T-helper 2 cell treated with Interferon-gamma antibody and Interleukin-4, amounts not matched to agents 100 ng/mL and 5 ng/mL, for 36 hours (primary cell): Measurements from ENCODE around the gene KLHL17. TPM values are rescaled to one million over a fixed set of nuclear protein-coding genes. Genes with fewer than 3 reads are reported as not detected.
"Not testable (repeated sequence)": the region's sequence is repeated elsewhere in the genome, so short reads cannot be mapped to it uniquely, and the experiment has no call there.

Source experiments
- intact Hi-C: fragments of 100-400 bp; cut with micrococcal nuclease; formaldehyde crosslinking; loops from one replicate; pipeline ENCODE4 v1.15.1; 2023
- total RNA-seq: library from RNA; stranded (reverse); gene quantifications from 2 replicates; pipeline ENCODE4 v1.2.3, GENCODE V29; 2022

KLHL17 gene
- total RNA-seq, 1 donor from 2014 or later = 26.3 TPM

DNA sequence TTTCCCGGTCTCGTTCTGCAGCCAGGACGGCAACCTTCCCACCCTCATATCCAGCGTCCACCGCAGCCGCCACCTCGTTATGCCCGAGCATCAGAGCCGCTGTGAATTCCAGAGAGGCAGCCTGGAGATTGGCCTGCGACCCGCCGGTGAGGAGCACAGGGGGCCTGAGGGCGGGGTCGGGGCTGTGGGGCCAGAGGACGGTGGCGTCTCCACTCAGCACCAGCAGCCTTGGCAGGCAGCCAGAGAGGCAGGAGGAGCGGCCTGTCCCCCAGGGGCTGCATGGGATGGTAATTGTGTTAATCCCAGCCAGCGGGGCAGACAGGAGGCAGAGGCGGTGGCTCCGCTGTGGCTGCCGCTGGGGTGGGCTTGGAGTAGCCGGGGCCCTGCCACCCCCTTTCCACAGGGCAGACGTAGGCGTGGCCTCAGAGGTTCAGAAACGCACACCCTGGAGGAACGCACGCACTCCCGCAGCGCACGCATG lies 24.6 kb upstream of the KLHL17 start:
- intact Hi-C loops = no loop called here

DNA sequence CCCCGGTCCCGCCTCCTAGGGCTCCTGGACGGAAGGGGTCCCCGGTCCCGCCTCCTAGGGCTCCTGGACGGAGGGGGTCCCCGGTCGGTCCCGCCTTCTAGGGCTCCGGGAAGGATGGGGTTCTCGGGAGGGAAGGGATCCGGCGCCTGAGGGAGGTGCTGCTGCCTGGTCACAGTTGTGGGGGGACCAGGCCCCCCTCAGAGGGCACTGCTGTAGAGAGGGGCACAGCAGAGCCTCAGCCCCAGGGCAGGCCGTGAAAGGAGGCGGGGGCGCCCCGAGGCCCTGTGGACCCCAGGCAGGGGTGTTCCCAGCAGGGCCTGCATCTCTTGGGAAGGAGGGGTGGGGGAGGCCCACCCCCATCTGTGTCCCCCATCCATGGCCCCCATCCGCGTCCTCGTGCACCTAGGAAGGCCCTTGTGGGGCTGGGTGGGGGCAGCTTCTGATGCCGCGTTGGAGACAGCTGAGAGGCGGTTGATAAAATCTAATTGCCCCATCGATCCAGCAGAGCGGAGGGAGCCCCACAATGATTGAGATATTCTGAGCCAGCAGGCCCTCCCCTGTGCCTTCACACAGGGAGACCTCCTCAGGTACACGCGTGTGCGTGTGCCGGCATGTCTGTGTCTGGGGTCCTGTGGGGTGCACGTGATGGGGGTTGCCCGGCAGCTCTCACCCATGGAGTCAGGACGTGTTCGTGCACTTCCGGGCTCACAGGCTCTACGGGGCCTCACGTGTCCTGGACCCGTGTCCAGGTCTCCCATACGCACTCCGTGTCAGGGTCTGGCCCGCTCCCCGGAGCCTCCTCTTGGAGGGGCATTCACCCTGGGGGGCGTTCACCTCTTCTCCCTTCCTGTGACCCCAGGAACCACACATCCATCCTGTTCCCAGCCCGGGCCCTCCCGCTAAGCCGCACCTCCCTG lies 23.8 kb upstream of the KLHL17 start:
- intact Hi-C loops = no loop called here

GRCh38 chr1:937521-937920 lies 22.9 kb upstream of the KLHL17 start:
- intact Hi-C loops = no loop called here

GRCh38 chr1:938088-938683 lies 22.2 kb upstream of the KLHL17 start:
- intact Hi-C loops = no loop called here

GRCh38 chr1:938711-939489 lies 21.5 kb upstream of the KLHL17 start:
- intact Hi-C loops = no loop called here

DNA sequence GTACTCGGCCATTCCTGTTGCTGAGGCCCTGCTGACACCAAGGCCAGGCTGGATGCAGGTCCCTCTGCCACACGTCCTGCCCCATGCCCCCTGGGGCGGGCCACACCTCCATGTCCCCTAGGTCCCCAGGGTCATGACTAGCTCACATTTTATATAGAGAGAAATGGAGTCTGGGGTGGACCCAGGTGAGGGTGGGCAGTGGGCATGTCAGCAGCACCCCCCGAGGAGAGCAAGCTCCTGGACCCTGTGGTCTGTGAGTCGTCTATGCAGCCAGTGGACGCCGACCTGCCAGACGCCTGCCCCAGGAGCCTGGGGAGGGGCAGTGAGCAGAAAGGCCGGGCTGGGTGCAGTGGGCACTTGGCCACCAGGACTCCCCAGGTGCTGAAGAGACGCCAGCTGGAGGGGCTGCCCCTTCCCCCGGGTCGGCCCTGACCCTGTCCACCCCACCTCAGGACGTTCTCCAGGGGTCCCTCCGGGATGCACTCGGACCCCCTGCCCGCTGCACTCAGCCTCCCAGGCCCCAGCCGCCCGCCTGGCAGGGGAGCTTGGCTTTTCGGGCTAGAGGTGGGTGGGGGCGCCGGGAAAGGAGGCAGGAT lies 20.8 kb upstream of the KLHL17 start:
- intact Hi-C loops = no loop called here

- intact Hi-C loops = no loop called here
These were observed 20.0 kb upstream of the KLHL17 start for GRCh38 chr1:940107-941014.

- intact Hi-C loops = no loop called here
These were observed 19.3 kb upstream of the KLHL17 start for GRCh38 chr1:941015-941587.

DNA sequence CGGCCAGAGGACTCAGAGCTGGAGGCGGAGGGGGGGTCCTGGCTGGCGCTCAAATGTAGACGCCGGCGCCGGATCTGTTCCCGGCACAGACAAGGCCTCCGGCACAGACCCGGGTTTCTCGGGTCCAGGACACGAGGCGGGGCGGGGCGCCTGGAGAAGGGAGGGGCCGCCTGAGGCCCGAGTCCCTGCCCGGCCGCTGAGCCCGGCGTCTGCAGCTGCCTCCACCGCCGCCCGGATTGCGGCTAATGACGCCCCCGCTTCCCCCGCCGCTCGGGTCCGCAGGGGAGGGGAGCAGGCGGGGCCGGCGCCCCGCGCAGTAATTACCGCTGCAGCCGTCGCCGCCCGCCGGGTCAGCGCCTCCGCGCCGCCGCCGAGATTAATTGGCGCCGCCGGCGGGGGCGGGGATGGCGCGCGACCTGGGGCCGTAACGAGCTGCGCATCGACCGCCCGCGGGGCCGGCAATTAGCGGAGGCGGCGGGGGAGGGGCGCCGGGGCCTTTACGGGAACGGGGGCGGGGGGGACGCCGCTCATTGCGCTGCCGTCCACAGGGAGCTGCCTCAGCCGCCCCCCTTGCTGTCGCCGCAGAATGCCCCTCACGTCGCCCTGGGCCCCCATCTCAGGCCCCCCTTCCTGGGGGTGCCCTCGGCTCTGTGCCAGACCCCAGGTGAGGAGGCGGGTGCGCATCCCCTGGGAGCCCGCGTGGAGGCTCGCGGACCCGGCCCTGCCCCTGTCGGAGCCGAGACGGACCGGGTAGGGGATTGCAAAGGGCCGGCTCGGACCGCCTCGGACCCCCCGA lies 18.6 kb upstream of the KLHL17 start:
- intact Hi-C loops = no loop called here

DNA sequence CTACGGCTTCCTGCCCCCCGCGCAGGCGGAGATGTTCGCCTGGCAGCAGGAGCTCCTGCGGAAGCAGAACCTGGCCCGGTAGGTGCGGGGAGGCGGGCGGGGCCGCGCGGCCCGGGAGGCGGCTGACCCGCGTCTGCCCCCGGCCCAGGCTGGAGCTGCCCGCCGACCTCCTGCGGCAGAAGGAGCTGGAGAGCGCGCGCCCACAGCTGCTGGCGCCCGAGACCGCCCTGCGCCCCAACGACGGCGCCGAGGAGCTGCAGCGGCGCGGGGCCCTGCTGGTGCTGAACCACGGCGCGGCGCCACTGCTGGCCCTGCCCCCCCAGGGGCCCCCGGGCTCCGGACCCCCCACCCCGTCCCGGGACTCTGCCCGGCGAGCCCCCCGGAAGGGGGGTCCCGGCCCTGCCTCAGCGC lies 18.0 kb upstream of the KLHL17 start:
- intact Hi-C loops = no loop called here

GRCh38 chr1:942864-943533 lies 17.4 kb upstream of the KLHL17 start:
- intact Hi-C loops = no loop called here

GRCh38 chr1:943545-944340 lies 16.6 kb upstream of the KLHL17 start:
- intact Hi-C loops = no loop called here

DNA sequence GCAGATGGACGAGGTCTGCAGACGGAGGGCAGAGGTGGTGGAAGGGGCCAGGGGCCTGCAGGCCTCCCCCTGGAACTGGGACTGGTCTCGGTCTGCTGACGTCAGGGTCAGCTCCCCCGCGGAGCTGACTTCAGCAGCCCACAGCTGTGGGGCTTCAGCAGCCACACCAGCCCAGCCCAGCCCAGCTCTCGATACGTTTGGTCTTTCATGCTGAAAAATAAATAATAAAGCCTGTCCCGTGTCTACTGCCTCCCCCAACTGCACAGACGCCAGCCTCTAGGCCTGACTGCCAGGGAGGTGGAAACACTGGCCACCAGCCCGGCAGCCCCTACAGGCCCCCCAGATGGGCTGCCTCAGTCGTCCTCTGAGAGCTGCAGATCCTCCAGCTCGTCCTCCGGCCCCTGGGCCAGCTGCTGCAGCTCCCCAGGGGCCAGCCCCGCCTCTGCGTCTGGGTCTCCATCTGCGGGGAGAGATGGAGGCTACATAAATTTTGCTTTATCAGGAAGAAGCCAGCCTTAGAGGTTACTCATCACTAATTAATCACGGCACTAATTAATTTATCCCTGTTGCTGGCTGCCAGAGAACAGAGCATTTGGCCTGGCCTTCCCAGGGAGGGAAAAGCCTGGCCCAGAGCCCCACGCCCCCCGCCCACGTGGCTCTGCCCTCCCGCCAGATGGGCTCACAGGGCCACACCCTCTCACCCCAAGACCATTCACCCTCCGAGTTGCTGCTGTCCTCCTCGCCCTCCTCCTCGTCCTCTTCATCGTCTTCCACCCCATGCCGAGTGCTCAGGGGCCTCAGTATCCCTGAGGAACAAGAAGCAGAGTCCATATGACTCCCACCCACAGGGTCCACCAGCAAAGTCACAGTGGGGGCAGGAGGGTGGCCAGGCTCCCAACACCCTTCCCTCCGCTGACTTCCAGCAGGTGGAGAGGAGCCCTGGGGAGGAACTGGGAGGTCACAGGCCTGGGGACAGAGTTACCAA lies 15.8 kb upstream of the KLHL17 start:
- intact Hi-C loops = no loop called here

DNA sequence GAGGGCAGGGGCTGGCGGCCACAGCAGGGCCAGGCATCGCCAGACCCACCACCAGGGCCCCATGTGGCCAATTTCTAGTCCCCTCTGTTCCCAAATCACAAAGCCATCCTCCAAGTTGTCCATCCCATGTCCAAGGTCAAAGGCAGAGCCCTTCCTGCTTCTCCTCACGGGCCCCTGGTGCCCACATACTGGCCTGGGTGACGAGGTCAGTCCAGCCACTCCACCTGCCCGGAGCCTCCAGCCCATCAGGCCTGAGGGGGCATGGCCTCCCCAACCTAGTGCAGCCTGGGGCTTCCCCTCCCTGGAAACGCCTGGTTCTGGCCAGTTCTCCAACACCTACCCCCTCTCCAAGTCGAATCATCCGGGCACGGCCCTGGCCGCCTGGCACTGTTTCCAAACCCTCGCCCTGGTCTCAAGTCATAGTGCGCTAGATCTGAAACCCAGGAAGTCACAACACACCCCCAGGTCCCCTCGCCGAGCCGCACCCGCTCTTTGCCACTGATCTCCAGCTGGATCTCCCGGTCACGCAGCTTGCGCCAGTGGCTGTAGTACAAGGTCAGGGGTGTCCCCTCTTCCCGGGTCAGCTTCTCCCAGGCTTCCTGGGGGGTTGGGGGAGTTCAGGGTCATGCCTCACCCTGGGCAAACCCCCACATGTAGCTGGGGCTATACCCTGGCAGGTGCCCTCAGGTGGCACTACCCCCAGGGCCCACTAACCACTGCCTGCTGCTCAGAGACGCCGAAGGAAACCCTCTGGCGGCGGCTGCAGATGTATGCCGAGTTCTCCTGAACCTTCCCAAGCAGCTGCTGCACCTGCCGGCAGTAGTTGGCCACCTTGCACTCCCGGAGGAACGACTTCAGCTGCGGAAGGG lies 14.5 kb upstream of the KLHL17 start:
- intact Hi-C loops = no loop called here

DNA sequence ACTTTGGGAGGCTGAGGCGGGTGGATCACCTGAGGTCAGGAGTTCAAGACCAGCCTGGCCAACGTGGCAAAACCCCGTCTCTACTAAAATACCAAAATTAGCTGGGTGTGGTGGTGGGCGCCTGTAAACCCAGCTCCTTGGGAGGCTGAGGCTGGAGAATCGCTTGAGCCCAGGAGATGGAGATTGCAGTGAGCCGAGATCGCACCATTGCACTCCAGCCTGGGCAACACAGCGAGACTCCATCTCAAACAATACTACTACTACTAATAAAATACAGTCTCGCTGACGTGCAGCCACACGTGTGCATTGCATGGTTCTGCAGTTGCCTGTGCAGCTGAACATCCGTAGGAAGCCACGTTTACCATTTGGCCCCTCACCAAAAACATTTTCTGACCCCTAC lies 13.6 kb upstream of the KLHL17 start:
- intact Hi-C loops = not testable (repeated sequence)

GRCh38 chr1:947958-948357 lies 12.4 kb upstream of the KLHL17 start:
- intact Hi-C loops = no loop called here
